VCaP (cell line): ENCODE measurements around the gene NQO2.

Experiments
- H3K27ac ChIP-seq: fragments of 450-650 bp; 2 replicates; pipeline ENCODE4 v1.5.1; 2017
- CTCF ChIP-seq: fragments of 450-650 bp; conservative IDR thresholded peaks from 2 replicates; pipeline ENCODE4 v1.5.1; 2017; ENCODE audit warnings: mild to moderate bottlenecking, moderate library complexity

NQO2 gene

DNA sequence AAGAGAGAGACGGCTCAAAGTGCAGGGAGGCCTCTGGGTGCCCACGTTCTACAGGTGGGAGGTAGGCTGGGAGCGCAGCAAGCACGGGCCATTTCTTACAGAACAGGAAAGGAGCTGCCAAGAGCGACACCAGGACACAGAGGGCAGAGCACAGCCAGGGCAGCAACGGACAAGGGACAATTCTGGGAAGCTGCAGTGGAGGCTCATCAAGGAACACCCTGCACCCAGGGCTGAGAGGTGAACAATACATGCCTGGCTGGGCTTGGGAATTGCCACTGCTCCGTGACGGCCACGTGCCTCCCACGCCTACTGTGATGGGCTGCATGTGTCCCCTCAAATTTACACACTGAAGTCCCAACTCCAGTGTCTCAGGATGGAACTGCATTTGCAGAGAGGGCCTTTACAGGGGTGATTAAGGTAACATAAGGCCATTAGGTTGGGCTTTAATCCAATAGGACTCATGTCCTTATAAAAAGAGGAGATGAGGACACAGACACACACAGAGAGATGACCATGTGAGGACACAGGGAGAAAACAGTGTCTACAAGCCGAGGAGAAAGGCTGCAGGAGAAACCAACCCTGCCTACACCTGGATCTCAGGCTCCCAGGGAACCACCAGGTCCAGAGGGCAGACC is 41.9 kb upstream of the NQO2 start:
- H3K27ac ChIP-seq, result peak overlapping the region; percentile 90
- TF ChIP-seq CTCF, result no peak

DNA sequence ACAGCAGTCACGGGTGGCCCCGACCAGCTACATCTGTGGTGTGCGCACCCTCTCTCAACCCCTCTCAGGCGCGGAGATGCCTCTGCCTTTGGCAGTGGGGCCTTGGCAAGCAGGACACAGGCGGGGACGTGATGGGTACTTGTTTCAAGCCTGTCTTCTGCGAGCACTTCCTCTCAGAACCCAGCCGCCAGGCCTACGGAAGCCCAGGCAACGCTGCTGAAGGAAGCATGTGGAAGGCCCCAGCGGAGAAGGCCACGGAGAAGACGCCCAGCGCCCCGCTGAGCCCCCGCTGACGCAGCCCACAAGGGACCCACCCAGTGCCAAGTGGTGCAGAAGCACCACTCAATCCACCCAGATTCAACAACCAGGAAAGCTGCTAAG is 41.4 kb upstream of the NQO2 start:
- no peak for TF ChIP-seq CTCF
- H3K27ac ChIP-seq, result peak overlapping the region; percentile 90

DNA sequence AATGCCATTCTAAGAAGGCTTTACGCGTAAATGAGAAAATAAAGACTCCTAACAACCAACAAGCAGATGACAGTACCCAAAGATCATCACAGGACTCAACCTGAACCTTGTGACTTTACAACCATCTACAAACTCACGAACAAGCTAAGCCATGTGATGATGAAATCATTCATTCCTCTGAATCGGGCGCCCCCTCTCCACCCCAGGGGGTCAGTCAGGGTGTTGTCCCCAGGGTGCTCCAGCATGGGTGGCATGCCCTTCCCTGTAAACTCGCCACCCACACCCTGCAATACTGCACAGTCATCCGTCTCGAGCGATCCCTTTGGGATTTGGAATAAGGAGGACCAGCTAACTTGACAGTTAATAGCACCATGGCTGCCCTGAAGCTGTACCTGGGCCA is 40.9 kb upstream of the NQO2 start:
- no peak for TF ChIP-seq CTCF
- H3K27ac ChIP-seq, result peak overlapping the region; percentile 90

DNA sequence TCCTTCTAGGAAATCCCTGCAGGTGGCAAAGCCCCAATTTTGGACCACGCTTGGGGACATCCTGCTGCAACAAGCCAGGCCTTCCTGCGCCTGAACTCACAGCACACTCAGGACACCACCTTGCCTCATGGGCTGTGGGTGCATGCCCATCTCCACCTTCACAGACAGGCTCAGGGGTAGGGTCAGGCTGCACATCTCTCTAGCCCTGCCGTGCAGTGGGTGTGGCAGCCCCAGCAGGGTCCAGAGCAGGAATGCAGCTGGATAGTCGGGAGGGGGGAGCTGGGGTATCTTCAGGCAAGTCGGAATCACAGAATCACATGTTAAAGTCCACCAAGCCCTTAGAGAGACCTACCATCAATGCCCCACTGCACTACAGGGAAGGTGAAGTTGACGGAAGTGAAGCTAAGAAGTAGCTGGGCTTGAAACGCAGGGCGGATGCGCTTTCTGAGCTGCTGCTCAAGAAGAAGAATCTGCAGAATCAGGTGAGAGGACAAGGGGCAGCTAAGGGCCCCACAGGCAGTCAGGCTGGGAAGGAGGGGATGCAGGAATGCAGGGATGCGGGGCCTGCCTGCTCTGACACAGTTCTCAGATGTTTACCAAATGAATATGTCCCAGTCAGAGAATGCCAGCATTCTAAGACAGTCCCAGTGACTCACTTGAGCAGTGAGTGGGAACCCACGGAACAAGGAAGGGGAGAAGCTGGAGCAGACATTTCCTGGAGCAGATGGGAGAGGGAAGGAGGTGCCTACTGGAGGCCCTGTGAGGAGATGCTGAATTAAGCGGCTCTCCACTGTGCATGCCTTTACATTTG is 39.6 kb upstream of the NQO2 start:
- H3K27ac ChIP-seq, result peak overlapping the region; percentile 90
- no peak for TF ChIP-seq CTCF

DNA sequence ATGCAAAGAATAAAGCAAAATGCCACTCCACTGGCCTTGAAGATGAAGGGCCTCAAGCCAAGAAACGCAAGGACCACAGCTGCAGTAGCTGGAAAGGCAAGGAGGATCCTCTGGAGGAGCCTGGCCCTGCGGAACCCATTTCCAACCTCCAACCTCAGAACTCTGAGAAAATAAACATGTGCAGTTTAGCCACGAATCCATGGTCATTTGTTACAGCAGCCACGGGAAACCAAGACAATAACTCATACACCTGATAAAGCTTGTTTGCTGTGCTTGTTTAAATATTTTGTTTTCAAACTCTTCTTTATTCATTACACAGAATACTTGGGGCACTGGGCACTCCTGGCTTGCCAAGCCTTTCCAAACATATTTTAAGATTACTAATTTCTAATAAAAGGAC is 38.8 kb upstream of the NQO2 start:
- H3K27ac ChIP-seq, result peak overlapping the region; percentile 90
- TF ChIP-seq CTCF, result no peak

GRCh38 chr6:2961506-2961905 is 38.2 kb upstream of the NQO2 start:
- TF ChIP-seq CTCF, result no peak
- H3K27ac ChIP-seq, result peak overlapping the region; percentile 90

GRCh38 chr6:2962004-2962403 is 37.7 kb upstream of the NQO2 start:
- H3K27ac ChIP-seq, result peak overlapping the region; percentile 90
- TF ChIP-seq CTCF, result no peak
